ENCODE results near the gene ANO9. TPM values are rescaled to one million over a fixed set of nuclear protein-coding genes. Genes with fewer than 3 reads are reported as not detected.

Gene ANO9
- total RNA-seq, 2 donors from 2014 or later, result 121 to 129 TPM

GRCh38 chr11:395866-396265 lies 45.9 kb downstream of the ANO9 start:
- Histone ChIP-seq H3K9me3 (no peaks in the 10 kb centered on the region), H3K36me3 (no peaks in the 10 kb centered on the region), H3K4me1 (no peaks in the 10 kb centered on the region), H3K27me3 (no peaks in the 10 kb centered on the region), H3K4me3 (no peak overlapping the region), H3K27ac (no peak overlapping the region), H3K9ac (ENCODE audit: low read depth in 2 of 2, low read length in 2 of 2) (peak overlapping the region; percentile 73 to 86)
- no peak for TF ChIP-seq CTCF (IDR thresholded peaks at IDR 0.05)
- intact Hi-C loops (cut with DNase I), result no loop called here
- peak; percentile 22 for DNase-seq

GRCh38 chr11:394858-395655 lies 46.8 kb downstream of the ANO9 start:
- intact Hi-C loops (cut with DNase I), result no loop called here
- peak; percentile 26 for DNase-seq
- H3K9ac ChIP-seq (ENCODE audit: low read depth in 2 of 2, low read length in 2 of 2), result peak overlapping the region; percentile 73 to 86
- peak overlapping the region; percentile 79 for H3K4me3 ChIP-seq
- H3K9me3 ChIP-seq, result no peaks in the 10 kb centered on the region
- no peak for TF ChIP-seq CTCF (IDR thresholded peaks at IDR 0.05)
- H3K27me3 ChIP-seq, result no peaks in the 10 kb centered on the region
- H3K36me3 ChIP-seq, result no peaks in the 10 kb centered on the region
- H3K4me1 ChIP-seq, result no peaks in the 10 kb centered on the region
- H3K27ac ChIP-seq, result peak overlapping the region; percentile 90

GRCh38 chr11:394034-394857 lies 47.6 kb downstream of the ANO9 start, which contains the start of gene PKP3:
Gene PKP3, plus strand, starts transcription at chr11:394209. Its CDS starts 84 bp downstream, at chr11:394293.
- H3K36me3 ChIP-seq, result no peaks in the 10 kb centered on the region
- H3K9ac ChIP-seq (ENCODE audit: low read depth in 2 of 2, low read length in 2 of 2), result peak within 1 kb of the TSS; percentile 73 to 86
- intact Hi-C loops (cut with DNase I), result no loop called here
- TF ChIP-seq CTCF (IDR thresholded peaks at IDR 0.05), result no peak
- peak; percentile 94 for DNase-seq
- H3K27ac ChIP-seq, result peak within 1 kb of the TSS; percentile 90
- H3K9me3 ChIP-seq, result no peaks in the 10 kb centered on the region
- H3K4me1 ChIP-seq, result no peaks in the 10 kb centered on the region
- no peaks in the 10 kb centered on the region for H3K27me3 ChIP-seq
- H3K4me3 ChIP-seq, result peak within 1 kb of the TSS; percentile 79

- no peak for TF ChIP-seq CTCF (IDR thresholded peaks at IDR 0.05)
- no peaks in the 10 kb centered on the region for H3K9me3 ChIP-seq
- peak; percentile 32 for DNase-seq
- H3K4me1 ChIP-seq, result no peaks in the 10 kb centered on the region
- H3K9ac ChIP-seq (ENCODE audit: low read depth in 2 of 2, low read length in 2 of 2), result peak overlapping the region in 1 of 2 donors; percentile 70
- no peaks in the 10 kb centered on the region for H3K36me3 ChIP-seq
- H3K27ac ChIP-seq, result peak overlapping the region; percentile 90
- no peaks in the 10 kb centered on the region for H3K27me3 ChIP-seq
- intact Hi-C loops (cut with DNase I), result no loop called here
- peak overlapping the region; percentile 79 for H3K4me3 ChIP-seq
Measured at GRCh38 chr11:393219-394033, 48.4 kb downstream of the ANO9 start.

All from colonic mucosa (tissue), 4 donors.